Activated CD4-positive, alpha-beta T cell treated with anti-CD3 and anti-CD28 coated beads, Interleukin-2, amount 50 U/mL, for 16 hours (primary cell): Measurements from ENCODE around the gene URM1.
"Not testable (repeated sequence)": the region's sequence is repeated elsewhere in the genome, so short reads cannot be mapped to it uniquely, and the experiment has no call there.

Experiments used
- DNase-seq: peaks from one replicate; pipeline ENCODE4 v3.0.0-alpha.2; 2020

URM1 gene

DNA sequence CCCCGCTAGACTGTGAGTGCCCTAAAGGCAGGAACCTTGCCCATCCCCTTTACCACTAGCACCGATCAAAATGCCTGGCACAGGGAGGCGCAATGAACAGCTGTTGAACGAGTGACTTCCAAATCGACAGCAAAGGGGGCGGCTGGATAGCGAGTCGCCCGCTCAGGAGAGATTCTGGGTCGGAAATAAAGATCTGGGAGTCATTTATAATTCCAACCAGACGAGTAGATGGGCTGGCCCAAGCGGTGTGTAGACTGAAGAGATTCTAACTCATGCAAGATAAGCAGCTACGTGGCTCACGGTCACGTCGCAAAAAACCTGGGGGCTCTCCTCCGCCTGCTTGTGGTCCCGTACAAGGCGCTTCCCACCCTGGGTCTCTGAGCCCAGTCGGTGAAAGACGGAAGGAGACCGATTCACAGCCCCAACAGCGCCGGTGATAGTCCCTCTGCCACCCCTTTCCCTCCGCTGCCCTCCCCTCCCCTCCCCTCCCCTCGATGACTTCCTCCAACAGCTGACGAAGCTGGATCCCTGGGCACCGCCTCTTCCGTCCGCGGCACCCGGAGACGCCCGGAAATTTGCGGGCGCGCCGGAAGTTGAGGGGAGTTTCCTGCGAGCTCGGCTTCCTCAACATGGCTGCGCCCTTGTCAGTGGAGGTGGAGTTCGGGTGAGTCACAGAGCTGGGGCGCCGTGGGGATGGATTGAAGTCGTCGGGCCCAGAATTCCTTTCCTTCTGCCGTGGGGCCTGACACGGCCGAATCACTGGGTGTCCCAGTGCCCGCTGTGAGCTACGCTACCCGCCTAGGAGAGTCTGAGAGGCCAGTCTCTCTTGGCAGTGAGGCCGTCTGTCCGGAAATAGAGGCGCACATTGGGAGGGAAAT lies at the start of gene URM1:
URM1 (plus strand) TSS at position 623 of the 878 bp plus-strand sequence; CDS start at position 630, 7 bp downstream.
- DNase-seq: peak; percentile 97

DNA sequence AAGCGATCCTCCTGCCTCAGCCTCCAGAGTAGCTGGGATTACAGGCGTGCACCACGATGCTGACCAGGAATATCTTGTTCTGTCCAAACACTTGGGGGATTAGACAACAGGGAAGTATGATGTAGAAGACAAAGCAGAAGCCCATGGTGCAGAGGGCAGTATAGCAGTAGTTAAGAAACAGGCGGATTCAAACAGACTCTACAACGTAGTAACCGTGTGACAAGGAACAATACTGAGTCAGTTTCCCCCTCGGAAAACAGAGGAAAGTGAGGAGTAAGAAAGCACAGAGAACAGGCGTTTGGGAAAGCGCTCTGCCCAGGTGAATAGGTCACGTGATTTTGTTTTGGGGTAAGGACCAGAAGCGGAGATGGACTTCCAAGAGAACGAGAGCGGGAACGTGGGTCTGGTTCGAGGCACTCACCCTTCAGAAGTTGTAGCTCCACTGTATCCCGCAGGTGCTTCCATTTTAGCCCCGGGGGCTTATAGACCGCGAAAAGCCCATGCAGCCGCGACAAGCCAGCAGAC lies 49.2 kb upstream of the URM1 start:
- no peak for DNase-seq

DNA sequence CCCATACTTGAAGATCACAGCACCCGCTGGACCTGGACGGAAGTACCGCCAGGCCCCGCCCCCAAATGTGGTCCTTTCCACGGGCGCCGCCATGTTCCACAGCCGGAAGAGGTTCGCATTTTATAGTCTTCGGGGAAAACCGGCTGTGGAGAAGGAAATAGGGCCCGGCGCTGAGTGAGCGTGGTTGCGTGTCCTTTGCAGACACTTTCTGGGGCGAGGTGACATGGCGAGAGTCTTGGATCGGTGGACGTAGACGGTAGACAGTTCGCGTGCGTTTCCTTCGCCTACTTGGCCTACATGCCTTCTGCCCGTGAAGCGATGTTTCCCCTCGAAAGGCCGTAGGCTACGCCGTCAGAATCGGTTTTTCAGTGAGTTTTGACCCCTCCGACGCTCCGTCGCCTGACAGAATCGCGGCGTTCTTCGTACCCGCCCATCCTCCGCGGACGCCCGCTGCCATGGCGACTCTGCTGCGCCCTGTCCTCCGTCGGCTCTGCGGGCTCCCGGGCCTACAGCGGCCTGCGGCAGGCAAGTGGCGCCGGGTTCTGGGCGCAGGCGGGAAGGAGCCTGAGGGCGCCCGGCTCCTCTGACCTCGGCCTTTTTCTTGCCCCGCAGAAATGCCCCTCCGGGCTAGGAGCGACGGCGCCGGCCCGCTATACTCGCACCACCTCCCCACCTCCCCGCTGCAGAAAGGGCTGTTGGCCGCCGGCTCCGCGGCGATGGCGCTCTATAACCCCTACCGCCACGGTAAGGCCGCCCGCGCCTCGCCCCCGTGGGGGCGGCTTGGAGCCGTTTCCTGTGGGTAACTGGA lies 48.6 kb upstream of the URM1 start, which contains the start of the genes COQ4 and TRUB2:
COQ4 (plus strand) TSS at position 436 of the 808 bp plus-strand sequence; CDS start at position 456, 20 bp downstream.
TRUB2 (minus strand) TSS at position 44 of the 808 bp plus-strand sequence; CDS start at position 5, 39 bp downstream.
- DNase-seq: peak; percentile 94

DNA sequence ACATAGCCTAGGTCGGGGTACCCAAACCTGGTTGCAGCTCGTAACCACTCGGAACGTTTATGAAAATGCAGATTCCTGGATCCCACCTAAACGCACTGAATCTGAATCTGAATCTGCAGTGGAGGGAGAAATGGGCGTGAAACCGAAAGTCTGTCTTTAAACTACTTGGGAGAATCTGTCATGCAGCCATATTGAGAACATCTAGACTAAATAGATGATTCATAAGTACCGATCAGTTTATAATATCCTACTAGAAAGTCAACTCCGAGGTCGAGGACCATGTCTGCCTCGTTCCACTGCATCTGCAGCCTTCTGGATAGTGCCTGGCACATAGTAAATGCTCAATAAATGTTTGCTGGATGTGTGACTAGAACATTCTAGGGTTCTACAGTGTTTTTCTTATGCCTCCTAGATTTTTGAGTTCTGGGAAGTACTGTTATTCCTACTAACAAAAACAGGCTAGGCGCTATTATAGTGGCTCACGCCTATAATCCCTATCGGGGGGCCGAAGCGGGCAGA lies 47.9 kb upstream of the URM1 start:
- no peak for DNase-seq

GRCh38 chr9:128323791-128324190 lies 47.4 kb upstream of the URM1 start:
- DNase-seq: no peak

- DNase-seq: no peak
Observed at GRCh38 chr9:128324401-128324800, 46.8 kb upstream of the URM1 start.

DNA sequence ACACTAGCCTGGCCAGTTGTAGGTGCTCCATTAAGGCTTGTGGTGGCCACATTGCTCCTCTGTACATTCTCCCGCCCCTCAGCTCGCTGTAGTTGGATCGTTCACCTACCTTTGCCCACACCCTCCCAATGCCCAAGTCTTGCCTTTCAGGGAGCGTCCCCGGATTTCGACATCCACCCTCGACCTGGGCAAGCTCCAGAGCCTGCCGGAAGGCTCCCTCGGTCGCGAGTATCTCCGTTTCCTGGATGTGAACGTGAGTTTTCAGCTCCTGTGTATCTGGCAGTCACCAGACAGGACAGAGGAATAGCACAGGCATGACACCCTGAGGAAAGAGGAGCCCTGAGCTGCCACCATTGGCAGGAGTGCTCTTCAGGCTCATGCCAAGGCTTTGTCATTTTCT lies 45.5 kb upstream of the URM1 start:
- DNase-seq: no peak

- DNase-seq: no peak
Observed at GRCh38 chr9:128333451-128333869, 37.7 kb upstream of the URM1 start.

GRCh38 chr9:128335161-128335560 lies 36.0 kb upstream of the URM1 start:
- no peak for DNase-seq

DNA sequence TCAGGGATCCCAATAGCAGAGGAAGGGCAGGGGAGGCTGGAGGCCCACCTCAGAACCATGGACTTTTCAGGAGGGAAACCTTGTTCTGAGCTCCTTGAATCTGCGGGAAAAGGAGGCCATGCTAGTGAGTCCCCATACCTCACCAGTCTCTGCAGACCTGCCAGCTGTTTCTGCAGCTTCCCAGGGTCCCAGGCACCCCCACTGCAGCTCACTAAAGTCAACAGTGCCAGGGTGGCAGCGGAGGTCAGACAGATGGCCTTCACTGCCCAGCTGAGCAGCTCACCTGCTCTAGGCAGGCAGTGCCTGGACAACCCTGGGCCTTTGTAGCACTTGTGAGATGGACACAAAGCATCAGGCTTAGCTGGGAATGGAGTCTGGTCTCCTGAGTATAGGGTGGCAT lies 35.3 kb upstream of the URM1 start:
- DNase-seq: no peak

DNA sequence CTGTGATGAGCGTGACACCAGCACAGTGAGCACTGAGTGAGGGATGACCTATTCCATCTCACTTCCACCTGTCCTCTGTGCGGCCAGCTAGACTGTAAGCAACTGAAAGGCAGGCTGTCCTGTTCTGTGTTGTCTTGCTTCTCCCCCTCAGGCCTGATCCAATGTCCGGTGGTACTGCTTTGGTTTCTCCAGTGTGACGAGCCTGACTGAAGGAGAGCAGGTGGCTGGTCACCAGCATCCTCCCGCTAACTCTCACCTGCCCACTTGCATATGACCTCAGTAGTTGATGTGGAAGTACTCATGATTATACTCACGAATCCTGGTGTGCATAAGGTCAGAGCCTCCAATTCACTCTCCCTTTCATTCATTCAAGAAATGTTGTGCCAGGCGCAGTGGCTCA lies 33.2 kb upstream of the URM1 start:
- no peak for DNase-seq

GRCh38 chr9:128338852-128339614 lies 32.1 kb upstream of the URM1 start:
- DNase-seq: not testable (repeated sequence)

DNA sequence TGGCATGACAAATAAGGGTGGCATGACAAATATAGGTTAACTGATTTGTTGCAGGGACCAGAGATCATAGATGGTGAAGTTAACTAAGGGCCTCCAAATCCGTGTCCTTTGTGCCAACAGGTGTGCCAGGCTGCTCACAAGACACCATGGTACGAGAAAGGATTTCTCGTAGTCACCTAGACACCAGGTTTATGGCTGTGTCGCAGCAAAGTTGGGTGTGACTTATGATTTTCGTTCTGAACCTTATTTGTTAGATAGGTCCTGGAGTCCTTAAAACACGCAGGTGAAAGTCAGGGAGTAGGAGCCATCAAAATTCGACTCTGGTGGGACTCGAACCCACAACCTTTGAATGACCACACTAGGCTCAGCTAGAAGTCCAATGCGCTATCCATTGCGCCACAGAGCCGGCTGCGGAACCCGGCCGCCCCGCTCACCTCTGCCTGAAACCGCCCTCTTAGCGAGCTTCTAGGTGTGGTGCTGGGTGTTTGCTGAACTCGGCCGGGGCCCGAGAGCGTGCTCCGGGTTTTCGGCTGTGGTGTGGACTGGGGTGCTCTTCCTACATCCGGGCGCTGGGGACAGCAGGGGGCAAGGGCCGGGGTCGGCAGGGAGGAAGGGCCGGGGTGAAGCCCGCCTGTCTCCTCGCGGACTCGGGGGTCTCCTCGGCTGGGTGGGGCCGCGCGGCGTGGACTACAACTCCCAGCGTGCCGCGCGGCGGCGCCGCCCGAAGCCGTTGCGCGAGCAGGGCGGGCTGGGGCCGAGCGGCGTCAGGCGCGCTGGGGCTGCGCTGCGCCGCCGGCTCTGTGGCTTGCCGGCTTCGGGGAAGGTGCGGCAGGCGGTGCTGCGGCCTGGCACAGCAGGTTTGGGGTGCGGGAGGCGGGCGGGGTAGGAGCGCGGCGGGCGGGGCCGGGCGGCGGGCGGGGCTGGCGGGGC lies 31.1 kb upstream of the URM1 start, which contains the start of gene SLC27A4:
SLC27A4 (plus strand) TSS at position 767 of the 930 bp plus-strand sequence. CDS start 2,606 bp downstream, outside the sequence.
- peak; percentile 87 for DNase-seq

DNA sequence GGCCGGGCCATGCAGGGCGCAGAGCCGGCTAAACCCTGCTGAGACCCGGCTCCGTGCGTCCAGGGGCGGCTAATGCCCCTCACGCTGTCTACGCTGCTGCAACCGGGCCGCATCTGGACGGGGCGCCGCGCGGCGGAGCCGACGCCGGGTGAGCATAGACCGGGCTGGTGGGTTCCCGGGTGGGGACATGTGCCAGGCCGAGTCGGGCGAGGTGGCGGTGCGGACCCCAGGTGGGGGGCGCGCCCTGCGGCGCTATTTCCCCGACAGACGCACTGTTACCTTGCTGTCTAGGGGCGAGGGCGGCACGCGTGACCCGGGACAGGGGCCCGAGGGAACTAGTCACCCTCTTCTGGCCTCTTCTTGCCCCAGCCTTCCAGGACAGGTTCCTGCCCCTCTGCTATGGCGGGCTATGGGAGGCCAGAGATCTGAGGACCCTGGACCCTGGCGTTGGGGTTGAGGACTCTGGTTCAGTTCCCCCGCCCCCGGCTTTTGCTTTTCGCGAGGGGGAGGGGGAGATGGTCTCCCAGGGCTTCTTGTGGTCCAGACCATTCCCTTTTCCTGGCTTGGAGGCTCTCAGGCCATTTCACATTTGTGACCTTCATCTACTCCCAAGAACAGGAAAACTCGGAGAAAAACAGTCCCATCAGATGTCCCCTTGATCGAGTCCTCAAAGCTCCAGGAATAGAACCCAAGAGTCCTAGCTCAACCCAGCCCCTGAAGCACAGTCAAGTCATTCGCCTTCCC lies 30.3 kb upstream of the URM1 start:
- DNase-seq: no peak

- peak; percentile 85 for DNase-seq
Observed at GRCh38 chr9:128341435-128341849, 29.7 kb upstream of the URM1 start.

DNA sequence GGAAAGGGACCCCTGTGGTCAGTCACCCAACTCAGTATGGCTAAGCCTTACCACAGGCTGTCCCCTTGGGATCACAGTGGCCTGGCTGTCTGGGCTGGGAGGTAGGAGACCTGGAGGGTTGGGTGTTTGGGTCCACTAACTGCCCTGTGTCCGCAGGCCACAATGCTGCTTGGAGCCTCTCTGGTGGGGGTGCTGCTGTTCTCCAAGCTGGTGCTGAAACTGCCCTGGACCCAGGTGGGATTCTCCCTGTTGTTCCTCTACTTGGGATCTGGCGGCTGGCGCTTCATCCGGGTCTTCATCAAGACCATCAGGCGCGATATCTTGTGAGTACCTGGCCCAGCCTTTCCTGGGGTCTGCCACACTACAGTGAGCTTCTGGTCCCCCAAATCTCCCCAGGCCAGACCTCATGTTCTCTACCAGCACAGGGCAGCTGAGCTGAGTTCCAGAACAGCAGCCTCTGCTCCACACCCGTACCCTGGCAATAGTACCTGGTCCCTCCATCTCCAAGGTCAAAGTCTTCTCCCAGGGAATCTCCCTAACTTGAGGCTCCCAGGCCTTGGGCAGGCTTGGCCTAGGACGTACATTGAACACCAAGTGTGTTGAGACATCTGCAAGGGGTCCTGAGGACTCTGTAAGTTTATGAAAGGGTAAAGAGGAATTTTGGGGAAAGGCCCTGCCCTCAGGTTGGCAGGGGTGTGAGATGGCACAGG lies 28.0 kb upstream of the URM1 start:
- DNase-seq: no peak

GRCh38 chr9:128343855-128344254 lies 27.3 kb upstream of the URM1 start:
- no peak for DNase-seq

DNA sequence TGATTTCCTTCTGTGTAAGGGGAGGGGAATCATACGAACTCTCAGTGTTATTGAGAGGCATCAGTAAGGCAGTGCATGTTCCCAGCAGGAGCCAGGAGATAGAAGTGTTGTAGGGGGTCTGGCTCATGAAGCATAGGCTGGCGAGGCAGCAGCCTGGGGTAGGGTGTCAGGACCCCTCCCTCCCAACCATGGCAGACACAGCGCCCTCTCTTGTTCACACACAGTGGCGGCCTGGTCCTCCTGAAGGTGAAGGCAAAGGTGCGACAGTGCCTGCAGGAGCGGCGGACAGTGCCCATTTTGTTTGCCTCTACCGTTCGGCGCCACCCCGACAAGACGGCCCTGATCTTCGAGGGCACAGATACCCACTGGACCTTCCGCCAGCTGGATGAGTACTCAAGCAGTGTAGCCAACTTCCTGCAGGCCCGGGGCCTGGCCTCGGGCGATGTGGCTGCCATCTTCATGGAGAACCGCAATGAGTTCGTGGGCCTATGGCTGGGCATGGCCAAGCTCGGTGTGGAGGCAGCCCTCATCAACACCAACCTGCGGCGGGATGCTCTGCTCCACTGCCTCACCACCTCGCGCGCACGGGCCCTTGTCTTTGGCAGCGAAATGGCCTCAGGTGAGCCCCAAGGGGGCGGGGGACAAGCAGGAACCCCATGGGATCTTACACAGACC lies 26.1 kb upstream of the URM1 start:
- no peak for DNase-seq

- no peak for DNase-seq
Observed at GRCh38 chr9:128349125-128349524, 22.0 kb upstream of the URM1 start.
